Measurements from ENCODE around the gene HECTD4. TPM values are rescaled to one million over a fixed set of nuclear protein-coding genes. Genes with fewer than 3 reads are reported as not detected.

HECTD4 gene
- total and polyA plus RNA-seq, 2 of the 4 experiments (the other 2 are of a cell fraction) = 12.9 to 13.0 TPM

DNA sequence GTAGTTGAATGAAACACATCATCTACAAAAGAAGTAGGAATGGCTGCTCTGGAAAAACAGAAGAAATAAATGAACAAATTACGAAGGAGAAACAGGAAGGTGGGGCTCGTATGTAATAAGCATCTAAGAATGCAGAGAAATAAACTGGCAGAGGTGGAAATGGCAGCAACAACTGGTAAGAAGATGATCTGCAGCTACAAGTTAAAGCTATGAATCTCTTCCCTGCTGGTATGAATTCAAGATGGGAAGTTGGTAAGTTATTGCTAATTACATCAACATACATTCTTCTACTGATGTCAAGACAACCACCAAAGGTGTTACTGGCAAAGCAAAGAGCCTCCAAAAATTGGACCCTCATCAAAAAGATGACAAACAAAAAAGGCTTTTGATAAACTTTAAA lies 59.8 kb downstream of the HECTD4 start:
- CTCF ChIA-PET = interaction anchor here (0.6 to 1.0 kb wide), 2 partner anchors 11 to 510 kb away, joined by 3 read pairs; no protein-coding TSS in a partner anchor
- DNase-seq = peak; percentile 7

More for the DNA sequence above, 59.8 kb downstream of the HECTD4 start:
- H2BK5ac ChIP-seq (ENCODE audit: low read depth, low read length, poor library complexity, severe bottlenecking) = no peak overlapping the region
- H3K4ac ChIP-seq (ENCODE audit: low read depth, low read length) = no peak overlapping the region
- dilution Hi-C loops (cut with HindIII; ENCODE audit: low sequenced_read_pairs, unreplicated experiment) = no loop called here
- POLR2A ChIA-PET (ENCODE audit: unreplicated experiment) = no interaction called here
- peaks cover 7% of the 10 kb centered on the region; the same call in 1 of the 2 replicates for H3K9me1 ChIP-seq (ENCODE audit: insufficient read depth, low read length)
- H2BK20ac ChIP-seq (ENCODE audit: low read depth, low read length) = no peak overlapping the region
- H2AK9ac ChIP-seq (replicated peaks; ENCODE audit: low read depth, low read length, poor library complexity) = no peak overlapping the region
- H3K9me3 ChIP-seq (ENCODE audit: control insufficient read depth, insufficient read depth, low read length) = no peaks in the 10 kb centered on the region
- no peak overlapping the region for H2BK120ac ChIP-seq (ENCODE audit: low read depth, low read length)
- in situ Hi-C loops (cut with MboI; ENCODE audit: low sequenced_read_pairs) = no loop called here
- no peak overlapping the region for H2AK5ac ChIP-seq (ENCODE audit: low read depth, low read length)
- no peak overlapping the region for H4K5ac ChIP-seq (ENCODE audit: low read depth, low read length)
- no peak overlapping the region for H2BK15ac ChIP-seq (ENCODE audit: low read depth, low read length)
- WGBS, 2 experiments (ENCODE audit: extremely low coverage in 2 of 2, insufficient read length in 1 of 2) = no CpG with 5 or more reads among the region's 2 CpGs
- peaks cover 2% of the 10 kb centered on the region for H3K4me1 ChIP-seq (ENCODE audit: control insufficient read depth, insufficient read depth, low read length)
- H3K27me3 ChIP-seq (ENCODE audit: control insufficient read depth, insufficient read depth, low read length) = no peaks in the 10 kb centered on the region
- peaks cover 14% of the 10 kb centered on the region; the same call in 1 of the 2 replicates for H4K20me1 ChIP-seq (ENCODE audit: insufficient read depth, low read length)
- BruUV-seq (replicated peaks) = no TSS peak
- H3K9ac ChIP-seq (ENCODE audit: low read depth, low read length) = no peak overlapping the region
- no peak overlapping the region for H3K4me3 ChIP-seq (ENCODE audit: insufficient read depth, low read depth, low read length)
- H3K14ac ChIP-seq (replicated peaks; ENCODE audit: low read depth, low read length) = no peak overlapping the region
- intact Hi-C loops (cut with micrococcal nuclease) = loop anchor here (5.0 kb wide), 1 partner anchor 40 kb away; no protein-coding TSS in a partner anchor
- ATAC-seq (ENCODE audit: low read depth) = no peak
- no peak overlapping the region for H3K27ac ChIP-seq (ENCODE audit: insufficient read depth, low read length)
- TF ChIP-seq MAZ (IDR thresholded peaks at IDR 0.05; ENCODE audit: borderline replicate concordance, low read depth, low read length) = no peak
- TF ChIP-seq BHLHE40 (IDR thresholded peaks at IDR 0.05; ENCODE audit: low read depth, low read length) = no peak
- no peak for TF ChIP-seq RAD21 (IDR thresholded peaks at IDR 0.05; ENCODE audit: low read length)
- no peak for TF ChIP-seq MXI1 (IDR thresholded peaks at IDR 0.05; ENCODE audit: borderline replicate concordance, low read depth, low read length)
- TF ChIP-seq NFE2L2 (IDR thresholded peaks at IDR 0.05; ENCODE audit: low read depth, low read length) = no peak
- TF ChIP-seq, protein P1, sequence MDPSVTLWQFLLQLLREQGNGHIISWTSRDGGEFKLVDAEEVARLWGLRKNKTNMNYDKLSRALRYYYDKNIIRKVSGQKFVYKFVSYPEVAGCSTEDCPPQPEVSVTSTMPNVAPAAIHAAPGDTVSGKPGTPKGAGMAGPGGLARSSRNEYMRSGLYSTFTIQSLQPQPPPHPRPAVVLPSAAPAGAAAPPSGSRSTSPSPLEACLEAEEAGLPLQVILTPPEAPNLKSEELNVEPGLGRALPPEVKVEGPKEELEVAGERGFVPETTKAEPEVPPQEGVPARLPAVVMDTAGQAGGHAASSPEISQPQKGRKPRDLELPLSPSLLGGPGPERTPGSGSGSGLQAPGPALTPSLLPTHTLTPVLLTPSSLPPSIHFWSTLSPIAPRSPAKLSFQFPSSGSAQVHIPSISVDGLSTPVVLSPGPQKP (IDR thresholded peaks at IDR 0.05; ENCODE audit: borderline replicate concordance, low read depth, low read length) = no peak
- TF ChIP-seq, protein P2, sequence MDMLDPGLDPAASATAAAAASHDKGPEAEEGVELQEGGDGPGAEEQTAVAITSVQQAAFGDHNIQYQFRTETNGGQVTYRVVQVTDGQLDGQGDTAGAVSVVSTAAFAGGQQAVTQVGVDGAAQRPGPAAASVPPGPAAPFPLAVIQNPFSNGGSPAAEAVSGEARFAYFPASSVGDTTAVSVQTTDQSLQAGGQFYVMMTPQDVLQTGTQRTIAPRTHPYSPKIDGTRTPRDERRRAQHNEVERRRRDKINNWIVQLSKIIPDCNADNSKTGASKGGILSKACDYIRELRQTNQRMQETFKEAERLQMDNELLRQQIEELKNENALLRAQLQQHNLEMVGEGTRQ (IDR thresholded peaks at IDR 0.05; ENCODE audit: low read depth, low read length) = no peak
- no peak for TF ChIP-seq RFX5 (IDR thresholded peaks at IDR 0.05; ENCODE audit: low read depth, low read length)
- no peak overlapping the region for H4K91ac ChIP-seq (ENCODE audit: insufficient read depth, low read depth, low read length)
- no peak overlapping the region for H3K4me2 ChIP-seq (ENCODE audit: low read depth, low read length)
- no peak overlapping the region for H3K18ac ChIP-seq (ENCODE audit: low read depth, low read length)
- peaks cover 33 to 48% of the 10 kb centered on the region in 2 experiments for H3K79me1 ChIP-seq (ENCODE audit: low read depth in 1 of 2, low read length in 2 of 2)
- peaks cover 7% of the 10 kb centered on the region; the same call in 1 of the 2 replicates for H3K36me3 ChIP-seq (ENCODE audit: control insufficient read depth, insufficient read depth, low read length)
- no peak overlapping the region for H3K23ac ChIP-seq (ENCODE audit: low read depth, low read length)
- no peak overlapping the region for H2AFZ ChIP-seq (replicated peaks; ENCODE audit: low read length, poor library complexity)
- no peak overlapping the region for H4K8ac ChIP-seq (ENCODE audit: low read depth in 2 of 2, low read length in 2 of 2)
- H3K56ac ChIP-seq (ENCODE audit: extremely low read depth, insufficient read depth, low read length) = no peak overlapping the region

All from IMR-90 (cell line).